LNCaP clone FGC (cell line): ENCODE results near the gene WDR20.

Source experiments
- DNase-seq: peaks from one replicate; pipeline ENCODE4 v3.0.0-alpha.2; 2011; ENCODE audit warnings: low read depth
- H3K4me3 ChIP-seq: 2 replicates; pipeline ENCODE4 v1.5.1; 2011; ENCODE audit warnings: mild to moderate bottlenecking, low read depth, low read length, control low read depth
- TF ChIP-seq, protein P1 (sequence below): IDR thresholded peaks from 2 replicates; pipeline ENCODE4 v1.5.1; 2012; ENCODE audit warnings: mild to moderate bottlenecking; ENCODE audit not compliant: control insufficient read depth, insufficient read depth; ENCODE audit errors: extremely low read depth

WDR20 gene

DNA sequence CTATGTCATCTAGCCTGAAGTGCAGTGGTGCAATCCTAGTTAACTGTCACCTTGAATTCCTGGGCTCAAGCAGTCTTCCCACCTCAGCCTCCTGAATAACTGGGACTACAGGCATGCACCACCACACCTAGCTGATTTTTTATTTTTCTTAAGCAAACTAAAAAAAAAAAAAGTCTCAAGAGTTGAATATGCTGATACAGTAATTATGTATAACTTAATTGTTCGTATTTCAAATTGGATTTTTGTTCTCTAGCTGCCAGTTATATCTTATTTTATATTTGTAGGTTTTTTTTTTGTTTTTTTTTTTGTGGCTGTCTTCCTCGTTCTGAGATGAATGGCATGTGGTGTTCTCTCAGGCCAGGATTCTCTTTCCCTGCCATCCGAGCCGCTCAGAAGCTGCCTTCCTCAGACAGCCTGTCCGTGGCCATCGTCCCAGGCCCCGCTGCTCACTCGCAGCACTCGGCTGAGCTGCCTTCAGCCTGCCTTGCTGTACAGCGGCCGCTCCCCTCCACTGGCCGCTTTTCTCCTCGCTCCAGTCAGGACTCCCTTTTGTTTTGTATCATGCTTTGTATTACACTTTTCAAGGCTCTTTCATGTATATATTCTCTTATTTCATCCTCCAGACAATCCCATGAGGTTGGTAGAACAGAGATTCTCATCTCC, 53.3 kb downstream of the WDR20 start:
- TF ChIP-seq, protein P1, sequence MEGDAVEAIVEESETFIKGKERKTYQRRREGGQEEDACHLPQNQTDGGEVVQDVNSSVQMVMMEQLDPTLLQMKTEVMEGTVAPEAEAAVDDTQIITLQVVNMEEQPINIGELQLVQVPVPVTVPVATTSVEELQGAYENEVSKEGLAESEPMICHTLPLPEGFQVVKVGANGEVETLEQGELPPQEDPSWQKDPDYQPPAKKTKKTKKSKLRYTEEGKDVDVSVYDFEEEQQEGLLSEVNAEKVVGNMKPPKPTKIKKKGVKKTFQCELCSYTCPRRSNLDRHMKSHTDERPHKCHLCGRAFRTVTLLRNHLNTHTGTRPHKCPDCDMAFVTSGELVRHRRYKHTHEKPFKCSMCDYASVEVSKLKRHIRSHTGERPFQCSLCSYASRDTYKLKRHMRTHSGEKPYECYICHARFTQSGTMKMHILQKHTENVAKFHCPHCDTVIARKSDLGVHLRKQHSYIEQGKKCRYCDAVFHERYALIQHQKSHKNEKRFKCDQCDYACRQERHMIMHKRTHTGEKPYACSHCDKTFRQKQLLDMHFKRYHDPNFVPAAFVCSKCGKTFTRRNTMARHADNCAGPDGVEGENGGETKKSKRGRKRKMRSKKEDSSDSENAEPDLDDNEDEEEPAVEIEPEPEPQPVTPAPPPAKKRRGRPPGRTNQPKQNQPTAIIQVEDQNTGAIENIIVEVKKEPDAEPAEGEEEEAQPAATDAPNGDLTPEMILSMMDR = no peak
- H3K4me3 ChIP-seq = no peak overlapping the region
- DNase-seq = no peak

DNA sequence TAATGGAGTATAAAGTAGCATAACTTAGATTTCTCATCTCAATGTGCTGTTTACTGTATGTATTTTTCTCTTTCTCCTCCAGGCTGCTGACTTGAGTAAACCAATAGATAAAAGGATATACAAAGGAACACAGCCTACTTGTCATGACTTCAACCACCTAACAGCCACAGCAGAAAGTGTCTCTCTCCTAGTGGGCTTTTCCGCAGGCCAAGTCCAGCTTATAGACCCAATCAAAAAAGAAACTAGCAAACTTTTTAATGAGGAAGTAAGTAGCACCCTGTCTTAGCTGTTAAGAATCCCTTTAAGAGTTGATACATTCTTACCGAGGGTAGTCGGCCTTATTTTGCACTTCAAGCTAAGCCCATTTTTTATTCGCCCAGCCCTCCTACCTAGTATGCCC, 55.2 kb downstream of the WDR20 start:
- no peak for DNase-seq
- no peak overlapping the region for H3K4me3 ChIP-seq
- TF ChIP-seq, protein P1 = no peak

DNA sequence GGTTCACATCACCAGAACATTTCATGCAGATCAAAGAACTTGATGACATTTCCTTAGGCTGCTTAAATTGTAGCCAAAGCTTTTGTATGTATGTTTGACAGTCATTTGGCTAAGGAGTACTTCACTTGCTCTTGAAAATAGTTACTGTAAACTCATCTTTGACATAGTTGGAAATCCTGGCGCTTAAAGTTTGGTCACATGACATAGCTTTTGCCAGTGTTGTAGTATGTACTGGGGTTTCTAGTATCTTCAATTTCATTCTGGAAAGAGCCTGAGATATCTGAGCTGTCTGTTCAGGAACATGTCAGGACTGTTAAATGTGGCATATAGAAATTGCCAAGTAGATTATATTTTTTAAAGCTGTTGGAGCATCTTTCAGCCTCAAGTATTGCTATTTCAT, 55.7 kb downstream of the WDR20 start:
- no peak for DNase-seq
- TF ChIP-seq, protein P1 = no peak
- no peak overlapping the region for H3K4me3 ChIP-seq

DNA sequence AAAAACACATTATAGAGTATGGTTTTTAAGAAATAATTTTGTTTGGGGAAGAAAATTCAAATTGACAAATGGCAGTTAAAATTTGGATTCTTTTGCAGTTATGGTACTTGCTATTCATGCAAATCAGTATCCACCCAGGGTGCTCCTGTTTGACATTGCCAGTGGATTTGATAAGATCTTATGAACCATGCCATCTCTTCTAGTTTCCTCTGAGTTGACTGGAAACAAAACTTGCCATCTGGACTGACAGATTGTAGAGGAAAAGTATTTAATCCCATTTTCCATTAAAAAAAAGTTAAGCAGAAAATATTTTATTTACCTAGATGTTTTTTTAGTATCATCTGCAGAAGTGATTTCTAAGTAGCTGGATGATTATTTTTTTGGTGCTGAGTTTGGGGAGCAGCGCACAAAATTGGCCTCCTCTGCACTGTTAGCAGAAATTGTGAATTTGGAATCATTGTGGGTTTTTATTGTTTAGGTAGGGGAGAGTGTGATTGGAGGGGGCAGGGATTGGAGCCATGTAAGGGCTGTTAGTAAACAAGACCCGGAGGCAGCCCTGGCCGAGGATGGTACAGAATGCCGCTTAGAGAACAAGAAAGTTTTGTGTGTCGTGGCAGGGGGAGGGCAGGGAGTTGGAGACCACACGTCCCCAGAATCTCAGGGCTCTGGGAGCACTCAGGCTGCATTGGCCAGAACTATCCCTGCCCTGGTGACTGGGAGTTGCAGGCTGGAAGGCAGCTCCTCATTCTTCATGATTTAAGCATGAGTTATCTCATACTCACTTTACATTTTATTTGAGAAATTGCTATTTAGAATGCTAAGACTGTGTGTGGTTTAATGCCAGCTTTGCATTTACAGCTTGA, 56.6 kb downstream of the WDR20 start:
- no peak for DNase-seq
- no peak overlapping the region for H3K4me3 ChIP-seq
- TF ChIP-seq, protein P1 = no peak

DNA sequence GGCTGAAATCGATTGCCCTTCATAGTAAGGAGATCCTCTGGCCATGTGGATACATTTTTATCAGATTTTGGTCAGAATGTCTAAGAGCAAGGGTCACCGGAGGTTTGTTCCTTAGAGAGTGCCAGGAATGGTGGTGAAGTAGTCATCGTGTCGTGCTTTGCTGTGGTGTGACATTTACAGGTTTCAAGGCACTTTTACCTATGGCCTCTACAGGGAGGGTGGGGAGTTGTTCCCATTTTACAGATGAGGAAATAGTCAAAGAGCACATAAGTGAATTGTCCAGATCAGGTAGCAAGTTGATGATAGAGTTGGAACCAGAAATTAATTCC, 57.2 kb downstream of the WDR20 start:
- no peak for DNase-seq
- TF ChIP-seq, protein P1 = no peak
- no peak overlapping the region for H3K4me3 ChIP-seq

DNA sequence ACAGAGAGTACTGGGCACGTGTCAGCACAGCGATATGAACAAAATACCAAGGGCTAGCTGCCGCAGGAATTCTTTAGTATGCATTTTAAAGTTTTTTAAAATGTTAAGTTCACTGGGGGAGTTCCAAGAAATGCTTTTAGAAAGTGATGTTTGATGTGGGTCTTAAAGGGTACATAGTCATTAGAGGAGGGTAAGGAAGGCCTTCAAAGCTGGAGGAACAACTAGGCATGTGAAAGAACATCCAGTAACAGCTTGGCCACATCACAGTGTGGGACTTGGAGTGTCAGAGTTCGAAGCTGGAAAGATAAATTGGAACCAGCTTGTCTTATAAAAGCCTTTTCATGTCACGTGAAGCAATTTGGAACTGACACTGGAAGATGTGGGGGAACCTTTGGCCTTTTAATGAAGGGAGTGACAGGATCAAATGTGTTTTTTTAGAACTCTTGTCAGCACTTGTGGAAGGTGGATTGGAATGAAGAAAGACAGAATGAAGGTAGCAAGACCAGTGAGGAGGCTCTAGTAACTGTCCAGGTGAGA, 57.7 kb downstream of the WDR20 start:
- no peak for DNase-seq
- TF ChIP-seq, protein P1 = no peak
- no peak overlapping the region for H3K4me3 ChIP-seq
